NCI-H345 (cell line): ENCODE data around the gene DAP3.

ENCODE experiments used
- DNase-seq: peaks from one replicate; lab custom pipeline; 2025; lab: John Stamatoyannopoulos, UW

DAP3 gene

GRCh38 chr1:155776414-155776813, 87.5 kb downstream of the DAP3 start:
- DNase-seq, result no peak

- no peak for DNase-seq
Measured at GRCh38 chr1:155777582-155777981, 88.7 kb downstream of the DAP3 start.
